Urinary bladder (tissue), 4 donors: ENCODE data around the gene FMO5. TPM values are rescaled to one million over a fixed set of nuclear protein-coding genes. Genes with fewer than 3 reads are reported as not detected.
"Not testable (repeated sequence)": the region's sequence is repeated elsewhere in the genome, so short reads cannot be mapped to it uniquely, and the experiment has no call there.

Source experiments
- DNase-seq: peaks from one replicate; pipeline ENCODE4 v3.0.0-alpha.2; 2015; ENCODE audit errors: extremely low spot score
- H3K27ac ChIP-seq: one replicate; pipeline ENCODE4 v1.5.1; 2013; ENCODE audit warnings: low read depth, mild to moderate bottlenecking, moderate library complexity
- H3K36me3 ChIP-seq: one replicate; pipeline ENCODE4 v1.6.1; 2013; ENCODE audit warnings: mild to moderate bottlenecking, moderate library complexity; ENCODE audit not compliant: insufficient read depth
- H3K4me1 ChIP-seq: one replicate; pipeline ENCODE4 v1.6.1; 2013; ENCODE audit warnings: mild to moderate bottlenecking, moderate library complexity; ENCODE audit not compliant: insufficient read depth
- H3K4me3 ChIP-seq: one replicate; pipeline ENCODE4 v1.5.1; 2013; ENCODE audit warnings: low read depth, low read length
- WGBS: extraction: QIAGEN DNeasy Blood & Tissue Kit; methylation state at CpG from one replicate; pipeline ENCODE4 v1.1.7; 2013; 5-methylcytosine and 5-hydroxymethylcytosine counted together
- polyA plus RNA-seq: library from polyadenylated mRNA; stranded (reverse); fragments of 200-250 nt; gene quantifications from one replicate; pipeline ENCODE4 v1.2.3, GENCODE V29; 2013
- total RNA-seq: library from RNA; depleted of rRNA; stranded (reverse); fragments of >200 nt; gene quantifications from one replicate; pipeline ENCODE4 v1.2.3, GENCODE V29; 2014
- donor health status: healthy with polysubstance abuse.
- donor health status: healthy.

Gene FMO5
- total and polyA plus RNA-seq, 2 donors = 4.8 to 9.5 TPM

- H3K4me1 ChIP-seq, H3K36me3 ChIP-seq, DNase-seq, H3K4me3 ChIP-seq, H3K27ac ChIP-seq: not testable (repeated sequence)
- 86% methylated on average over 5 of the region's 5 CpGs for WGBS
These were observed 5.9 kb upstream of the FMO5 start for GRCh38 chr1:147231032-147231431.

GRCh38 chr1:147223740-147224615 is 1.2 kb downstream of the FMO5 start:
- H3K27ac ChIP-seq = no peak overlapping the region
- 56% methylated on average over 14 of the region's 14 CpGs for WGBS
- peaks cover 4% of the 10 kb centered on the region for H3K4me1 ChIP-seq
- no peak for DNase-seq
- H3K4me3 ChIP-seq = no peak overlapping the region
- H3K36me3 ChIP-seq = no peaks in the 10 kb centered on the region

- Histone ChIP-seq H3K4me3 (no peak overlapping the region), H3K4me1 (peaks cover 4% of the 10 kb centered on the region), H3K36me3 (no peaks in the 10 kb centered on the region), H3K27ac (no peak overlapping the region)
- WGBS = 59% methylated on average over 3 of the region's 3 CpGs
- DNase-seq = no peak
These were observed 6.5 kb downstream of the FMO5 start for GRCh38 chr1:147218606-147219005.

GRCh38 chr1:147217141-147217540 is 8.0 kb downstream of the FMO5 start:
- H3K36me3 ChIP-seq = no peaks in the 10 kb centered on the region
- no peak for DNase-seq
- no peak overlapping the region for H3K27ac ChIP-seq
- no peaks in the 10 kb centered on the region for H3K4me1 ChIP-seq
- 96% methylated on average over 7 of the region's 7 CpGs for WGBS
- H3K4me3 ChIP-seq = no peak overlapping the region

- H3K27ac ChIP-seq = no peak overlapping the region
- no peak for DNase-seq
- H3K4me3 ChIP-seq = no peak overlapping the region
- 61% methylated on average over 3 of the region's 3 CpGs for WGBS
- H3K36me3 ChIP-seq = no peaks in the 10 kb centered on the region
- H3K4me1 ChIP-seq = no peaks in the 10 kb centered on the region
These were observed 9.0 kb downstream of the FMO5 start for GRCh38 chr1:147216124-147216523.

GRCh38 chr1:147215540-147215916 is 9.6 kb downstream of the FMO5 start:
- H3K4me3 ChIP-seq = no peak overlapping the region
- no peaks in the 10 kb centered on the region for H3K4me1 ChIP-seq
- 51% methylated on average over 2 of the region's 2 CpGs for WGBS
- DNase-seq = no peak
- H3K36me3 ChIP-seq = no peaks in the 10 kb centered on the region
- no peak overlapping the region for H3K27ac ChIP-seq

GRCh38 chr1:147214842-147215539 is 10.1 kb downstream of the FMO5 start:
- no peak for DNase-seq
- Histone ChIP-seq H3K36me3 (no peaks in the 10 kb centered on the region), H3K27ac (no peak overlapping the region), H3K4me3 (no peak overlapping the region), H3K4me1 (no peaks in the 10 kb centered on the region)

- no peak overlapping the region for H3K4me3 ChIP-seq
- H3K4me1 ChIP-seq = no peaks in the 10 kb centered on the region
- no peak for DNase-seq
- 61% methylated on average over 7 of the region's 7 CpGs for WGBS
- H3K27ac ChIP-seq = no peak overlapping the region
- no peaks in the 10 kb centered on the region for H3K36me3 ChIP-seq
These were observed 10.8 kb downstream of the FMO5 start for GRCh38 chr1:147214325-147214724.

- Histone ChIP-seq H3K27ac (no peak overlapping the region), H3K4me3 (no peak overlapping the region), H3K36me3 (no peaks in the 10 kb centered on the region), H3K4me1 (no peaks in the 10 kb centered on the region)
- no peak for DNase-seq
These were observed 11.9 kb downstream of the FMO5 start for GRCh38 chr1:147213271-147213670.

- no peaks in the 10 kb centered on the region for H3K36me3 ChIP-seq
- no peak overlapping the region for H3K27ac ChIP-seq
- no peak for DNase-seq
- 92% methylated on average over 2 of the region's 2 CpGs for WGBS
- no peaks in the 10 kb centered on the region for H3K4me1 ChIP-seq
- H3K4me3 ChIP-seq = no peak overlapping the region
These were observed 13.6 kb downstream of the FMO5 start for GRCh38 chr1:147211577-147211976.

- Histone ChIP-seq H3K4me1 (no peaks in the 10 kb centered on the region), H3K4me3 (no peak overlapping the region), H3K36me3 (no peaks in the 10 kb centered on the region), H3K27ac (no peak overlapping the region)
- WGBS = 78% methylated on average over 2 of the region's 2 CpGs
- DNase-seq = no peak
These were observed 14.2 kb downstream of the FMO5 start for GRCh38 chr1:147210987-147211386.

GRCh38 chr1:147209825-147210821 is 15.0 kb downstream of the FMO5 start:
- Histone ChIP-seq H3K4me1 (no peaks in the 10 kb centered on the region), H3K27ac (no peak overlapping the region), H3K4me3 (no peak overlapping the region), H3K36me3 (no peaks in the 10 kb centered on the region)
- no peak for DNase-seq
- WGBS = 83% methylated on average over 3 of the region's 3 CpGs

- H3K4me1 ChIP-seq = no peaks in the 10 kb centered on the region
- no peak for DNase-seq
- H3K36me3 ChIP-seq = no peaks in the 10 kb centered on the region
- WGBS = 94% methylated on average over 7 of the region's 7 CpGs
- no peak overlapping the region for H3K4me3 ChIP-seq
- H3K27ac ChIP-seq = no peak overlapping the region
These were observed 16.5 kb downstream of the FMO5 start for GRCh38 chr1:147208619-147209018.
